GM19324 (cell line): Measurements from ENCODE around the gene MBD5.
"Not testable (repeated sequence)": the region's sequence is repeated elsewhere in the genome, so short reads cannot be mapped to it uniquely, and the experiment has no call there.

ENCODE experiments used
- ATAC-seq: cut with Tn5 transposase; IDR thresholded peaks from one replicate; pipeline ENCODE4 v1.9.1; 2021; ENCODE audit warnings: mild to moderate bottlenecking, moderate library complexity; ENCODE audit not compliant: unreplicated experiment, low FRiP score

The MBD5 gene

DNA sequence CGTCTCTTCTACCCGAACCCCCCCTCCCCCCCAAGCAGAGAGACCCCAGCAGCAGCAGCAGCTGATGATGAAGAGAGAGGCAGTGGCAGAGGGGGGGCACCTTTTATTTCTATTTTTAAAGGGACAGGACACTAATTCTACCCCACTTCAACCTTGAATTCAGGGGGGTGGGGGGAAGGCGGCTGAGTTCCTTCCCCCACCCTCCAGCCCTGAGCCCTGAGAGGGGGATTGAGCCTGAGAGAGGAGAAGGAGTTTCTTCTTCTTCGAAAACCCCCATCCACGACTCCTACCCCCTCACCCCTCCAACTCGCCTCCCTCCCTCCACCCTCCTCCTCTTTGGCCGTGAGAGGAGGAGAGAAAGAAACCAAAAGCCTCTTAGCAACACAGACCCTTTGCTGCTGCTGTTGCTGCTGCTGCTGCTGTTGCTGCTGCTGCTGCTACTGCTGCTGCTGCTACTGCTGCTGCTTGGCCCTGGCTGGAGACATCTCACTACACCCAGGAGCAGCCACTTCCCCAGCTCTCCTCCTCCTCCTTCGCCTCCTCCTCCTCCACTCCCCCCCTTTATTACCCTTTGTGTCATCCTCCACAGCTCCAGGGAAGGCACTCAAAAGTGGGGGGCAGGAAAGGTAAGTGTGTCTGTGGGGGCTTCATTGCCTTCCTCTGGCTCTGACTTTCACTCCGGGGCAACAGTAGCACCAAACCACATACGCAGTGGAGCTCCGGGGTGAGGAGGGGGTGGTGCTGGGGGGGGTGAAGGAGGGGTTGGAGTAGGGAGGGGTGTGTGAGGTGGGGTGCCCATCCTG lies at the start of gene MBD5:
MBD5 (plus strand) TSS at position 33 of the 803 bp plus-strand sequence.
- ATAC-seq: peak; percentile 35

DNA sequence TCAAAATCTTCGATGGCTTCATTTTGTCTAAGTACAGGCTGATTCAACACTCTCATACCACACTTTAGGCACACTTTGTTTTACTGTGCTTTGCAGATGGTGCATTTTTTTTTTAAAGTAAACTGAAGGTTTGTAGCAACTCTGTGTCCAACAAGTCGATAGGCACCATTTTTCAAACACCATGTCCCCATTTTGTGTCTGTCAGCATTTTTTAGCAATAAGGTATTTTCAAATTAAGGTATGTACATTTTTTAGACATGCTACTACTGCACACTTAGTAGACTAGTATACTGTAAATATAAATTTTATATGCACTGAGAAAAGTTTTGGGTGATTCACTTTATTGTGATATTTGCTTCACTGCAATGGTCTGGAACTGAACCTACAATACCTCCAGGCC lies 44.8 kb upstream of the MBD5 start:
- no peak for ATAC-seq

DNA sequence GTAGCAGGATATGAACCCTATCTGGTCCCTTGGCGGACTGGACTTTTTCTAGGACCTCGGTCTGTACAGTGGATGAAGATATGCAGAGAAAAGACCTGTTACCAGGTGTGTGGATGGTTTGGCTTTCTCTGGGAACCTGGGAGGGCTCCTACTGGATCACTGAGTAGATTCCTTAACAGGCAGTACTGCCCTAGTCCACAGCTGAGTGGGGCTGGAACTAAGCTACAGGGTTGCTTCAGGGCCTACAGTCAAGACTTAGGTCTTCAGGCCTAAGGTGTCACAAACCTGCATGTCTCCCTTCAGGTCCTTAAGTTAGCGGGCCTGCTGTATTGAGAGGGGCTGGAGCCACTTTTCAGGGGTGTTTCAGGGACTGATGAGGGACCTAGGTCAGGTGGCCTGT lies 43.2 kb upstream of the MBD5 start:
- ATAC-seq: no peak

DNA sequence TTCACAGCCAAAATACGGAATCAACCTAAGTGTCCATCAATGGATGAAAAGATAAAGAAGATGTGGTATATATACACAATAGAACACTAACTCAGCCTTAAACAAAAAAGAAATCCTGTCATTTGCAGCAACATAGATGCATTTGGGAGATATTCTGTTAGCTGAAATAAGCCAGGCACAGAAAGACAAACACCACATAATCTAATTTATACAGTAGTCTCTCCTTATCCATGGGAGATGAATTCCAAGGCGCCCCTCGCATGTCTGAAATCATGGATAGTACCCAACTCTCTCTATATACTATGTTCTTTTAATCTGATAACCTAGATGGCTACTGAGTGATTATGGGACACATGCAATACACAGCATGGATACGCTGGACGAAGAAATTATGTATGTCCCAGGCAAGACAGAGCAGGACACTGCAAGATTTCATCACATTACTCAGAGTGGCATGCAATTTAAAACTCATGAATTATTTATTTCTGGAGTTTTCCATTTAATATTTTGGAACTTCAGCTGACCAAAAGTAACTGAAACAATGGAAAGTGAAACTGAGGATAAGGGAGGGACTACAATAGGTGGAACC lies 39.9 kb upstream of the MBD5 start:
- no peak for ATAC-seq

DNA sequence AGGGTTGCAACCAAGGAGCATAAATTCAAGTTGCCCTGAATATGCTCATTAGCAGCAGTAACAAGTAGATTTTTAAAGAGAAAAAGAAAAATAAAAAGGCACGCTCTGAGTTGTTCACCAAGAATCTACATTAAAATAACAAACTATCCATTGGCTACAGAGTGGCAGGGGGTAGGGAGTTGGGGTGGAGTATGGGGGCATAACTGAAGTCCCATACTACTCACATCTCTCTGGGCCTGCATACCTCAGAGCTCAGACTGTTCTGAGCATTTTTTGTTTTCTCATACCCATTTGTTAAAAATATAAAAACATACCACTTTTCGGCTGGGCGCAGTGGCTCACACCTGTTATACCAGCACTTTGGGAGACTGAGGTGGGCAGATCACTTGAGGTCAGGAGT lies 31.8 kb upstream of the MBD5 start:
- no peak for ATAC-seq

DNA sequence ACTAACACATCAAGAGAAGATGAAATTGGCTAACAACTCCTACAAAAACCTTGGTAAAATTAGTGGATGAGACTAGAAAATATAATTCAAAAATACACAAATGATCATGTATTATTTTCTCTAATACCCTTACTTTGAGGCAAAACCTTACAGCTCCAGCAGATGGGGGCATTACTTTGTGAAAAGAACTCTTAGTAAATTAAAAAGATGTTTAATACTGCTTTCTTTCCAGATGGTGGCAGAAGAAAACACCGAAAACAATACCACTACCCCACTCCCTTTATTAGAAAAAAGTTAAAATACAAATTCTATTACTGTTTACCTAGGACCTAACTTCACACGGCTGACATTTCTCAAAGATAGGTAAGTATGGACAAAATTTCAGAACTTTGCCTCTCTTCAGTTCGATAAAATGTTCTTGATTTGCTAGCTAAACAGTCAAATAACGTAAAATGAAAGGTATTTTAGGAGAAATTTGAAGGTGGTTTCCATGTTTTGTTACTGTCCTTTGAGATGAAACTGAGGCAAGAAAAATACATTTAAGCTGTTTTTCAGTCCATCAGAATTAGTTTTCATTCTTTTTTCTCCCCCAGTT lies 31.0 kb upstream of the MBD5 start:
- ATAC-seq: no peak

DNA sequence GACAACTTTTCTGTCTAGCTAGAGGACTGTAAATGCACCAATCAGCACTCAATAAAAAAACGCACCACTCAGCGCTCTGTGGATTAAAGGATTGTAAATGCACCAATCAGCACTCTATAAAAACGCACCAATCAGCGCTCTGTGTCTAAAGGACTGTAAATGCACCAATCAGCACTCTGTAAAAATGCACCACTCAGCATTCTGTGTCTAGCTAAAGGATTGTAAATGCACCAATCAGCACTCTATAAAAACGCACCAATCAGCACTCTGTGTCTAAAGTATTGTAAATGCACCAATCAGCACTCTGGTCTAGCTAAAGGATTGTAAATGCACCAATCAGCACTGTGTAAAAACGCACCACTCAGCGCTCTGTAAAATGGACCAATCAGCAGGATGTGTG lies 25.9 kb upstream of the MBD5 start:
- ATAC-seq: not testable (repeated sequence)

DNA sequence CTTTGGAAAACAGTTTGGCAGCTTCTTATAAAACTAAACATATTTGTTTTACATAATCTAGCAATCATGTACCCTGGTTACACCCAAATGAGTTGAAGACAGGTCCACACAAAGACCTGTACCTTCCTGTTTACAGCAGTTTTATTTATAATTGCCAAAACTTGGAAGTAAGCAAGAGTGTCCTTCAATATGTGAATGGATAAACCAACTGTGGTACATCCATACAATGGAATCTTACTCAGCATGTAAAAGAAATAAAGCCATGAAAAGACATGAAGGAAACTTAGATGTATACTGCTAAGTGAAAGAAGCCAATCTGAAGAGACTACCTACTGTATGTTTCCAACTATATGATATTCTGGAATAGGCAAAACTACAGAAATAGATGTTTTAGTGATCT lies 24.1 kb upstream of the MBD5 start:
- no peak for ATAC-seq

DNA sequence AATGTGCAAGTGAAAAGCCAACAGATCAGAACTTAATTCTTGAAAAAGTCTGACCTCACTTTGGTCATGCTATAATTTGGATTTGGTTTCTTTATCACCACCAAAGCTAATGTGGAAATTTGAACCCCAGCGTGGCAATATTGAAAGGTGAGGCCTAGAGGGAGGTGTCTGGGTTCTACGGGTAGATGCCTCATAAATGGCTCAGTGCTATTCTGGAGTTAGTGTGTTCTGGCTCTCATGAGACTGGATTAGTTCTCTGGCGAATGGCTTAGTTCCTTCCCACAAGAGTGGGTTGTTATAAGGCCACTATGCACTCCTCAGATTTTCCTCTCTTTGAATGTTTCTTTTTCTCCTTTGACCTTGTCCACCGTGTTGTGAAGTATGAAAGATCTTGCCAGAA lies 22.7 kb upstream of the MBD5 start:
- ATAC-seq: no peak

DNA sequence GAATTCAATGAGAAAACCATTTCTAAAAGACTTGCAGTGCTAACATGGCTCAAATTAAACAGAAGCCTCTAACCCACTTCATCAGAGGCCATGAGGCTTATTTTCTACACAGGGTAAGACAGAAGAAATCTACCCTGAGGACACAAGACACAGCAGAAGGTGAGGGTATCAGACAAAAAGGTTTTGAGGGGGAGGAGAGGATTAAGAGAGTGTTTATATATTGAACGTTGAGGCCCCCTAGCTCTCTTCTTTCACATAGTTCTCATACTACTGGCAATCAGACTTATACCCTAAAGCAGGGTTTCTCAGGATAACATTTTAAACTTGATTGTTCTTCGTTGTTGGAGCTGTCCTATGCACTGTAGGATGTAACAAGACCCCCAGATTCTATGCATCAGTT lies 21.8 kb upstream of the MBD5 start:
- no peak for ATAC-seq

DNA sequence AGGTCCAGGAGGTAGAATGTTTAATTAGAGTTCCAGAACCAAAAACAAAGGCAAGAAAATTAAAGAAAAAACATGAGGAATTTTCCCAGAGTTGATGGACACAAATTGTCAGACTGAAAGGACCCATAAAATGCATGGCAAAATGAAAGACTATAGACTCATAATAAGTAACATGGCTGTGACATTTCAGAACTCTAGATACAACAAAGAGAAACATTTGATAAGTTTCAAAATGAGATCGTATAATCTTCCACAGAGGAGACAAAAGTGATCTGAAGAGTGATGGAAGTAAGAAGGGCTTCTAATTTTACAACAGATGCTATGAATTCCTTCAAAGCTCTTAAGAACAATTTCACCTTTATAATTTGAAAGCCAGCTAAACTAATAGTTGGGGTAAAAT lies 20.8 kb upstream of the MBD5 start:
- no peak for ATAC-seq

DNA sequence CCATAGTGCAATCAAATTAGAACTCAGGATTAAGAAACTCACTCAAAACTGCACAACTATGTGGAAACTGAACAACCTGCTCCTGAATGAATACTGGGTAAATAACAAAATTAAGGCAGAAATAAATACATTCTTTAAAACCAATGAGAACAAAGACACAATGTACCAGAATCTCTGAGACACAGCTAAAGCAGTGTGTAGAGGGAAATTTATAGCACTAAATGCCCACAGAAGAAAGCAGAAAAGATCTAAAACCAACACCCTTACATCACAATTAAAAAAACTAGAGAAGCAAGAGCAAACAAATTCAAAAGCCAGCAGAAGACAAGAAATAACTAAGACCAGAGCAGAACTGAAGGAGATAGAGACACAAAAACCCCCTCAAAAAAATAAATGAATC lies 18.5 kb upstream of the MBD5 start:
- ATAC-seq: not testable (repeated sequence)

DNA sequence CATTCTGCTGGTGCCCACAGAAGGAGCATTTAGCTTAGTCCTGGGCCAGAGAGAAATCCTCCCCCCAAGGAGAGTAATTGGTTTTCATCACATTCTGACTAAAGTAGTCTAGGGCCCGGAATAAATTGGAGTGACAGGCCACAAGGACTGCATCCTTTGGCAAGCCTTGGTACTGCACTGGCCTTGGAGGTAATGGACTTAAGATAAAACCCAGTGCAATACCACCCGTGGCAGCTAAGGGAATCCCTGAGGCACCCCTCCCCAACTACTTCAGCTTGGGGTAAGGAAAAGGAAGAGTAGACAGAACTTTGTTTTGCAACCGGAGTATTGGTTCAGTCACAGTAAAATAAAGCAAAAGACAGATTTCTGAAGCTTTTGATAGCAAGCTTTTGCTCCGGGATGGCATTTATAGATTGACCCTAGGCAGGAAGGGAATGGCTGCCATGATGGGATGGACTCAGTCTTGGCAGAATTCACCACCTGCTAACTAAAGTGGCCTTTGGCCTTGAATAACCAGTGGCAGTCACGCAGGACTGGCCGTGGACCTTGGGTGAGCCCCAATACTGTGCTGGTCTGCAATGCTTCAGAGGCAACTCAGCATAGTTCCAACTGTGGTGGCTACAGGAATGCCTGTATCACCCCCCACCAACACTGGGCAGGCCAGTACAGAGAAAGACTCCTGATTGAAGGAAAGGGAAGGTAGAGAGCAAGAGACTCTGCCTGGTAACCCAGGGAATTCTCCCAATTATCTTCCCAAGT lies 14.5 kb upstream of the MBD5 start:
- ATAC-seq: no peak

DNA sequence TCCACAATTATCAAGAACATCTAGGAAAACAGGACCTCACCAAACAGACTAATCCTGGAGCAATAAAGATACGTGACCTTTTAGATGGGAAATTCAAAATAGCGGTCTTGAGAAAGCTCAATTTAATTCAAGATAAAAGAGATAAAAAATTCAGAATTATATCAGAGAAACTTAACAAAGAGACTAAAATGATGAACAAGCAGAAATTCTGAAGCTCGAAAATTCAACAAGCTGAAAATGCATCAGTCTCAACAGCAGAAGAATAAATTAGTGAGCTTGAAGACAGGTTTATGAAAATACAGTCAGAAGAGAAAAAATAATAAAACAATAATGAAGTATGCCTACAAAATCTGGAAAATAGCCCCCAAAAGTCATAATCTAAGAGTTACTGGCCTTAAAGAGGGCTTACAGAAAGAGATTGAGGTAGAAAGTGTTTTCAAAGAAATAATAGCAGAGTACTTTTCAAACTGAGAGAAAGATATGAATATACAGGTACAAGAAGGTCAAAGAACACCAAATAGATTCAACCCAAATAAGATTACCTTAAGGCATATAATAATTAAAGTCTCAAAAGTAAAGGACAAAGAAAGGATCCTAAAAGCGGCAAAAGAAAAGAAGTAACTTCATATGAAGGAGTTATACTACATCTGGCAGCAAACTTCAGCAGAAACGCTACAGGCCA lies 13.5 kb upstream of the MBD5 start:
- ATAC-seq: no peak

DNA sequence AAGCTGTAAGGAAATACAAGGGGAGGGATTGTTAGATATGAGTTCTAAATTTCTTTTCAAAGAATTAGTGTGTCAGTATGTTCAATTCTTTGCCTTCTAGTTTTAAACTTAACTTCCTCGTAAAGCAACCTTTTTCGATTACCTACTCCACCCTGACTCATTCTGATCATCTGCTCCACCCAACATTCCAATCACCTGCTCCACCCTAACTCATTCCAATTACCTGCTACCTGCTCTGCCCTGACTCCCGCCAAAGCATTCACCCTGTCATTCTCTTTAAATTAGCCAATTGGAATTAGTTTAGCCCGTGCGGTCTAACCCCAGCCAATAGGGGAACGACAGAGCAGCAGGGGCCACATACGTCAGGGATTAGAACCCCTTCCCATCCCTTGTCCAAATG lies 12.5 kb upstream of the MBD5 start:
- ATAC-seq: not testable (repeated sequence)

DNA sequence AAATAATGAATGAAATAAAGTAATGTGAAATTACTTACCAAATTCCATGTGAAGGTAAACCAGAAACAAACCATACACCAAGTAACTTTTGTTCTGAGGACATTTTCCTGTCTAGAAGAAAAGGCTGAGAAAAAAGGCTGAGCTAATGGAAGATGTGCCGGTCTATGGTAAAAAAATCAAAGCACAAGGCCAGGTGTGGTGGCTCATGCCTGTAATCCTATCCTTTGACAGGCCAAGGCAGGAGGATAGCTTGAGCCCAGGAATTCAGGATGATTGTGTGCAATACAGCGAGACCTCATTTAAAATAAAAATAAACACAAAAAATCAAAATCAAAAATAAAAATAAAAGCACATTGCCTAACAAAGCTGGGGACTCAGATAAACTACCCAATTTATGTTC lies 7.0 kb upstream of the MBD5 start:
- no peak for ATAC-seq

DNA sequence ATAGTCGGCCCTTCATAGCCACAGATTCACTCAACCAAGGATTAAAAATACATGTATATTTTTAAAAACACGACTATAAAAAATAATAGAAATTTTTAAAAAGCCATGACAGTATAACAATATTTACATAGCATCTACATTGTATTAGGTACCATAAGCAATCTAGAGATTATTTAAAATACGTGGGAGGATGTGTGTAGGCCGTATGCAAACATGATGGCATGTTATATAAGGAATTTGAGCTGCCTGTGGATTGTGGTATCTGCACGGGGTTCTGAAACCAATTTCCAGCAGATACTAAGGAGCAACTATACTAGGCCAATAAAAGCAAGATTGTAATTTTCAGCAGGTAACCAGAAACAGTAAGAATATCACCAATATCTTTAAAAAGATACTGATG lies 6.3 kb upstream of the MBD5 start:
- no peak for ATAC-seq

DNA sequence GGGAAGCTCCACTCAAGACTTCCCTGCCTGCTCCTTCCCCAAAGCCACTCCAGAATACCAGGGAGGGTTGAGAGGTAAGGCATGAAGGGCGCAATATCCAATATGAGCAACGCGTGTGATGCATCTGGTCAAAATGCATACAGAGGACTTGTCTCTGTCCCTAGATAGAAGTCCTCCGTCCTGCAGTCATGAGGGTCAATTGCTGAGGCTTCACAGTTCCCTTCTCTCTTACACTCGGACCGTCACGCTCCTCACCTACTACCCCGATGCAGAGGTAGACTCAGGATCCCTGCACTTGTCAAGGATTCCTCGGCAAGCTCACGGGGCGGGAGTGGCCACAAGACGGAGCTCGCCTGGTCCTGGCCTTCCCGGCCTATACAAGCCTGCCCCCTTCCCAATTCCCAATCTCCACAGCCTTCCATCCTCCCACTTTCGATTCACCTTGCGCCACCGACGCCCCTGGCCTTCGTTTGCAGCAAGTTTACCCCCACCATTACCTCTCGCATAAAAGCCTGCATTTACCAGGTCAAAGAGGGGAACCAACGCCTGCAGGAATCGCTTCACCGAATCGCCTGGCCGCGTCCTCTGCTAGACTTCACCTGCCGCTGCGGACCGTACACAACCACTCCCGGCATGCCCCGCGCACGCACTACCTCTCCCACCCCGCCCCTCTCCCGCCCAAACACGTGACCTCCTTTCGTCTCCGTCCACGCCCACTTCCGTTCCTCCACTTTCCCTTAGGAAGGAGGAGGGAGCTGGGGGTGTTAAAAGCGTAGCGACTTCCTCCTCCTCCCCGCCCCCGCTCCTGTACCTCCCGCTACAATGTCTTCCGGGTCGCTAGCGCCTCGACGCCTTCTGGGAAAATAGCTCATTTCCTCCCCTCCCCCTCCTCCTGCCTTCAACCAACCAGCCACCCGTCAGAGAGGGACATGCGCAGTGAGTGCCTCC lies 506 bp upstream of the MBD5 start, which contains the start of gene ORC4:
ORC4 (minus strand) TSS at position 627 of the 948 bp plus-strand sequence. CDS start 44,779 bp downstream, outside the sequence.
- ATAC-seq: peak; percentile 94

DNA sequence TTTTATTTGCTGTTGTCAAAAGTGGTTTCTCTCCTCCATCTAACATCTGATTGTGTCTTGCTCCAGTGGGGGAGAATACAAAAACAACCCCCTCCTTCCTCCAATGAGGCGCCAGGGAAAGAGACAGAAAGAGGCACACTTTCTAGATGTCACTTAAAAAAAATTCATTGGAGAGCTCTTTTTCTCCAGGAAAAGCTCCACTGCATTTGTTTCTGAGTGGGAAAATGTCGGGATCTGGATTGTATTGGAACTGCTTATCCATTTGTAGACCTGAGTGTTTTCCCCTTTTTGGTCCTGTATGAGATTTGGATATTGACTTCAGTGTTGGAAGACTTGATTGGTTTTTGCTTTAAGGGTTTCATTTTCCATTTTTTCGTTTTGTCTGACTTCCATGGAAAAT lies 995 bp downstream of the MBD5 start:
- ATAC-seq: no peak
